ENCODE measurements around the gene DYNLL2.
"Not testable (repeated sequence)": the region's sequence is repeated elsewhere in the genome, so short reads cannot be mapped to it uniquely, and the experiment has no call there.

Gene DYNLL2

GRCh38 chr17:58073266-58073665, 10.0 kb upstream of the DYNLL2 start:
- DNase-seq = not testable (repeated sequence)

GRCh38 chr17:58074406-58074805, 8.8 kb upstream of the DYNLL2 start:
- not testable (repeated sequence) for DNase-seq

- no peak for DNase-seq
Observed at GRCh38 chr17:58079300-58080033, 3.8 kb upstream of the DYNLL2 start.

GRCh38 chr17:58081646-58082340, 1.4 kb upstream of the DYNLL2 start:
- no peak for DNase-seq

- no peak for DNase-seq
Observed at GRCh38 chr17:58082341-58082869, 814 bp upstream of the DYNLL2 start.

- DNase-seq = peak; percentile 73
Observed at GRCh38 chr17:58083491-58084316, 485 bp downstream of the DYNLL2 start.

- peak; percentile 54 for DNase-seq
Observed at GRCh38 chr17:58084317-58084981, 1.2 kb downstream of the DYNLL2 start.

- no peak for DNase-seq
Observed at GRCh38 chr17:58085039-58085715, 2.0 kb downstream of the DYNLL2 start.

GRCh38 chr17:58086953-58087352, 3.7 kb downstream of the DYNLL2 start:
- DNase-seq = no peak

- DNase-seq = no peak
Observed at GRCh38 chr17:58088624-58089023, 5.4 kb downstream of the DYNLL2 start.

- no peak for DNase-seq
Observed at GRCh38 chr17:58089111-58089510, 5.9 kb downstream of the DYNLL2 start.

GRCh38 chr17:58091024-58091567, 7.9 kb downstream of the DYNLL2 start:
- no peak for DNase-seq

GRCh38 chr17:58092101-58092796, 9.0 kb downstream of the DYNLL2 start:
- DNase-seq = no peak

- no peak for DNase-seq
Observed at GRCh38 chr17:58092797-58093385, 9.7 kb downstream of the DYNLL2 start.

GRCh38 chr17:58094118-58094517, 10.9 kb downstream of the DYNLL2 start:
- no peak for DNase-seq

GRCh38 chr17:58096892-58097291, 13.7 kb downstream of the DYNLL2 start:
- no peak for DNase-seq

GRCh38 chr17:58097384-58098088, 14.3 kb downstream of the DYNLL2 start:
- no peak for DNase-seq

- no peak for DNase-seq
Observed at GRCh38 chr17:58100506-58100905, 17.3 kb downstream of the DYNLL2 start.

GRCh38 chr17:58101898-58102297, 18.7 kb downstream of the DYNLL2 start:
- DNase-seq = not testable (repeated sequence)

GRCh38 chr17:58105093-58105492, 21.9 kb downstream of the DYNLL2 start:
- no peak for DNase-seq
